ENCODE data around the gene HAL. TPM values are rescaled to one million over a fixed set of nuclear protein-coding genes. Genes with fewer than 3 reads are reported as not detected.

HAL gene
- total and polyA plus RNA-seq, 2 of the 8 experiments (the other 6 are each of a cell fraction or from before 2014, with no cell fraction given): 0.12 to 0.17 TPM

GRCh38 chr12:96025518-96025917 is 29.4 kb upstream of the HAL start:
- ChIA-PET CTCF (ENCODE audit: partially characterized antibody) (interaction anchor here (1.3 kb wide), 2 partner anchors 27 to 108 kb away, joined by 3 read pairs; no protein-coding TSS in a partner anchor), POLR2A (ENCODE audit: partially characterized antibody) (interaction anchor here (2.1 kb wide), 1 partner anchor 10 kb away, joined by 6 read pairs; the partner anchor contains the start of gene LTA4H)
- no peak overlapping the region for H3K23ac ChIP-seq (ENCODE audit: insufficient read length)
- no peak overlapping the region for H3K14ac ChIP-seq (ENCODE audit: insufficient read length)
- no peak overlapping the region for H2BK120ac ChIP-seq (replicated peaks; ENCODE audit: low read depth, low read length)
- H2BK15ac ChIP-seq (ENCODE audit: low read length): no peak overlapping the region
- H3K36me3 ChIP-seq (ENCODE audit: control insufficient read depth in 2 of 4, insufficient read depth in 4 of 4, low read length in 3 of 4): peaks cover 7 to 78% (median 44%) of the 10 kb centered on the region in 4 experiments; a peak in 7 of 8 replicates
- no peak overlapping the region for H3K9ac ChIP-seq (replicated peaks in 1 of 4; ENCODE audit: extremely low read depth in 1 of 4, low read depth in 3 of 4, low read length in 3 of 4)
- no peak overlapping the region for H2BK12ac ChIP-seq (ENCODE audit: low read depth, low read length)
- no peak overlapping the region for H3K4ac ChIP-seq (replicated peaks; ENCODE audit: insufficient read length, low read depth, low read length)
- no peaks in the 10 kb centered on the region for H3K79me1 ChIP-seq (ENCODE audit: low read depth, low read length)
- no peak overlapping the region for H2AFZ ChIP-seq (ENCODE audit: low read length)
- no peak overlapping the region for H3K18ac ChIP-seq (ENCODE audit: extremely low read depth, low read length)
- H3K23me2 ChIP-seq (ENCODE audit: low read depth, low read length): no peaks in the 10 kb centered on the region
- H2BK20ac ChIP-seq (ENCODE audit: low read length): no peak overlapping the region
- no peak overlapping the region for H2BK5ac ChIP-seq (ENCODE audit: low read depth, low read length)
- H4K8ac ChIP-seq (ENCODE audit: extremely low read depth, insufficient read depth, low read length): no peak overlapping the region
- no peak overlapping the region for H4K5ac ChIP-seq (ENCODE audit: insufficient read length, low read depth, low read length)
- H3K56ac ChIP-seq (replicated peaks; ENCODE audit: insufficient read length, low read depth, low read length): no peak overlapping the region
- no peaks in the 10 kb centered on the region for H3K4me1 ChIP-seq (replicated peaks in 1 of 4; ENCODE audit: control insufficient read depth in 3 of 4, insufficient read depth in 4 of 4, low read length in 3 of 4)
- WGBS, 2 experiments (ENCODE audit: extremely low coverage in 1 of 2, insufficient coverage in 1 of 2, insufficient read length in 1 of 2, insufficient replicate concordance in 2 of 2, low coverage in 1 of 2, low lambda C conversion rate in 2 of 2, missing lambda C conversion rate in 1 of 2): 95% methylated on average over 4 of the region's 4 CpGs; no CpG with 5 or more reads in 1 of the 2 experiments
- H3K27me3 ChIP-seq (replicated peaks in 1 of 4; ENCODE audit: control insufficient read depth in 3 of 4, extremely low read depth in 1 of 4, insufficient read depth in 3 of 4, low read length in 3 of 4): no peaks in the 10 kb centered on the region
- H3K4me3 ChIP-seq (ENCODE audit: extremely low read depth in 1 of 4, insufficient read depth in 2 of 4, low read depth in 3 of 4, low read length in 4 of 4): no peak overlapping the region
- H4K20me1 ChIP-seq (replicated peaks in 1 of 2; ENCODE audit: control insufficient read depth in 1 of 2, insufficient read depth in 2 of 2, low read length in 2 of 2): no peaks in the 10 kb centered on the region
- H3K79me2 ChIP-seq (ENCODE audit: control insufficient read depth in 1 of 2, insufficient read depth in 2 of 2, low read length in 2 of 2): 0 out of 4 replicates have a peak, but pooled peaks cover 0 to 10% of the 10 kb centered on the region in 2 experiments
- H3K27ac ChIP-seq (ENCODE audit: low read depth, low read length): no peak overlapping the region
- DNase-seq (ENCODE audit: low read depth in 1 of 2, low spot score in 2 of 2): no peak
- H4K91ac ChIP-seq (replicated peaks; ENCODE audit: insufficient read length, low read length): no peak overlapping the region
- H3K9me3 ChIP-seq (ENCODE audit: insufficient read depth in 2 of 2, low read depth in 1 of 2, low read length in 1 of 2): no peaks in the 10 kb centered on the region
- no peak overlapping the region for H3K4me2 ChIP-seq (ENCODE audit: insufficient read depth in 1 of 2, low read depth in 2 of 2, low read length in 2 of 2)
- TF ChIP-seq NANOG (IDR thresholded peaks at IDR 0.05; ENCODE audit: insufficient read depth, low read depth, low read length, poor library complexity, severe bottlenecking): no peak
- no peak for TF ChIP-seq ATF2 (IDR thresholded peaks at IDR 0.05; ENCODE audit: low read length)
- no peak for TF ChIP-seq ZNF274 (IDR thresholded peaks at IDR 0.05; ENCODE audit: borderline replicate concordance, extremely low read depth, low read length)
- TF ChIP-seq SRF (IDR thresholded peaks at IDR 0.05; ENCODE audit: low read depth, low read length): no peak
- no peak for TF ChIP-seq GTF2F1 (IDR thresholded peaks at IDR 0.05; ENCODE audit: borderline replicate concordance, low read depth, low read length)
- no peak for TF ChIP-seq BRCA1 (IDR thresholded peaks at IDR 0.05; ENCODE audit: low read depth, low read length)
- no peak for TF ChIP-seq RBBP5 (IDR thresholded peaks at IDR 0.05; ENCODE audit: borderline replicate concordance, low read depth, low read length)
- TF ChIP-seq TEAD4 (IDR thresholded peaks at IDR 0.05; ENCODE audit: low read depth, low read length): no peak
- no peak for TF ChIP-seq SIX5 (IDR thresholded peaks at IDR 0.05; ENCODE audit: low read depth, low read length)
- no peak overlapping the region for H2AK5ac ChIP-seq (ENCODE audit: low read depth, low read length)
- FAIRE-seq: no peak
